Neural progenitor cell (in vitro differentiated cells): ENCODE measurements around the gene RNF144A.

Experiments used
- CTCF ChIP-seq: fragments of 200-600 bp; sonication (generic); IDR thresholded peaks from 2 replicates; pipeline ENCODE4 v1.5.1; 2017; ENCODE audit warnings: antibody characterized with exemption, mild to moderate bottlenecking
- EZH2 ChIP-seq: fragments of 200-600 bp; sonication (generic); IDR thresholded peaks from 2 replicates; pipeline ENCODE4 v1.6.1; 2017; ENCODE audit warnings: antibody characterized with exemption, mild to moderate bottlenecking, moderate library complexity
- EZH2phosphoT487 ChIP-seq: fragments of 200-600 bp; sonication (generic); IDR thresholded peaks from 2 replicates; pipeline ENCODE4 v1.6.1; 2017; ENCODE audit warnings: antibody characterized with exemption

GRCh38 chr2:6905668-6906067 lies 11.5 kb upstream of the RNF144A start:
- TF ChIP-seq CTCF (no peak), EZH2phosphoT487 (no peak), EZH2 (no peak)
